Measurements from ENCODE around the gene CTRL. TPM values are rescaled to one million over a fixed set of nuclear protein-coding genes. Genes with fewer than 3 reads are reported as not detected.
A peak's percentile ranks its signal among the peaks of the same experiment; 100 is the strongest.

The CTRL gene
- total and polyA plus RNA-seq, 4 donors: 1.0 to 2.5 (median 2.0) TPM; not detected in 1

DNA sequence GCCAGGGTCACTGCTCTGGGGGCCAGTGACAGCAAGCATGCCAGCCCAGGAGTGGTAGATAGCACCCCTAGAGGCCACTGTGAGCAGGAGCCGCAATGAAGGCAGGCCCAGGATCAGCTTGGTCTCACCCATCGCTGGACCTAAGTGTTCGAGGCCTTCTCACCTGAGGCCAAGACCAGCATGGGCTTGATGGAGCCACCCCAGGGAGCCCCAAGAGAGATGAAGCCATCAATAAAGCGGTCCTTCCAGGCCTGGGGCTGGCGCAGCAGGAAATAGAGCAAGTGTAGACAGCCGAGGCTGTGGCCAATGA is 10.5 kb upstream of the CTRL start:
- no peak for DNase-seq
- WGBS, 2 donors: 80 to 87% methylated on average over 6 of the region's 6 CpGs

DNA sequence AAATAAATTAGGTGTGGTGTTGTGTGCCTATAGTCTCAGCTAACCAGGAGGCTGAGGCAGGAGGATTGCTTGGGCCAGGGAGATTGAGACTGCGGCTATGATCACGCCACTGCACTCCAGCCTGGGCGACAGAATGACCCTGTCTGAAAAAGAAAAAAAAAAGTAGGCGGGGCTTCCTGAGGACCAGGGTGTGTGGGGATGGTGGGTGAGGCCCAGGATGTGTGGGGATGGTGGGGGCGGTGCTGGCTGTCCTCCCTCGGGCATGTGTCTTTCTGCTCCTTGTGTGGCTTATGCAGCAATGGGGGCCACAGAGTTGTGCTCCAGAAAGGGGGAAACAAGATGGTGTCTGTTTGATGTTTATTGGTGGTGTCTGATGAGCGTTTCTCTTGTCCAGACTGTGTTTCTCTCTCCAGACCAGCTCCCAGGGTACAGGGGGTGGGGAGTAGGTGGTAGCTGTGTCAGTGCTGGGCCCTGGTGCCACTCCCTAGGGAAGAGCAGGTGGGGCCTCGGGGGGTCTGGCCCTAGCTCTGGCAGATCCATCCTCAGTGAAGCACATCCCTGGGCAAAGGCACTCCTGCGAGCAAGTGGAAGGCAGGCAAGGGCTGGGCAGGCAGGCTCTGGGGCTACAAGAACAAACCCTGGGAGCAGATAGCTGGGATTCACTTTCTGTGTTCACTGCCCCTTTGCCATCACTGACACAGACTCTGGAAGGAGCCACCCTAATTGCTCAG is 10.0 kb upstream of the CTRL start:
- no peak overlapping the region for H3K4me3 ChIP-seq
- WGBS, 2 donors: 83 to 92% methylated on average over 9 of the region's 9 CpGs
- peaks cover 7 to 61% (median 31%) of the 10 kb centered on the region in 4 donors for H3K36me3 ChIP-seq (ENCODE audit: control insufficient read depth in 4 of 4, insufficient read depth in 4 of 4, low read length in 4 of 4)
- TF ChIP-seq, protein P1, sequence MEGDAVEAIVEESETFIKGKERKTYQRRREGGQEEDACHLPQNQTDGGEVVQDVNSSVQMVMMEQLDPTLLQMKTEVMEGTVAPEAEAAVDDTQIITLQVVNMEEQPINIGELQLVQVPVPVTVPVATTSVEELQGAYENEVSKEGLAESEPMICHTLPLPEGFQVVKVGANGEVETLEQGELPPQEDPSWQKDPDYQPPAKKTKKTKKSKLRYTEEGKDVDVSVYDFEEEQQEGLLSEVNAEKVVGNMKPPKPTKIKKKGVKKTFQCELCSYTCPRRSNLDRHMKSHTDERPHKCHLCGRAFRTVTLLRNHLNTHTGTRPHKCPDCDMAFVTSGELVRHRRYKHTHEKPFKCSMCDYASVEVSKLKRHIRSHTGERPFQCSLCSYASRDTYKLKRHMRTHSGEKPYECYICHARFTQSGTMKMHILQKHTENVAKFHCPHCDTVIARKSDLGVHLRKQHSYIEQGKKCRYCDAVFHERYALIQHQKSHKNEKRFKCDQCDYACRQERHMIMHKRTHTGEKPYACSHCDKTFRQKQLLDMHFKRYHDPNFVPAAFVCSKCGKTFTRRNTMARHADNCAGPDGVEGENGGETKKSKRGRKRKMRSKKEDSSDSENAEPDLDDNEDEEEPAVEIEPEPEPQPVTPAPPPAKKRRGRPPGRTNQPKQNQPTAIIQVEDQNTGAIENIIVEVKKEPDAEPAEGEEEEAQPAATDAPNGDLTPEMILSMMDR (IDR thresholded peaks at IDR 0.05; ENCODE audit: control extremely low read depth, extremely low read depth): no peak
- H3K27me3 ChIP-seq (ENCODE audit: control insufficient read depth in 3 of 3, insufficient read depth in 3 of 3, low read length in 2 of 3): no peaks in the 10 kb centered on the region
- DNase-seq (no peak), ATAC-seq (ENCODE audit: insufficient read depth, low FRiP score) (no peak)
- H3K9me3 ChIP-seq (ENCODE audit: control insufficient read depth in 4 of 4, insufficient read depth in 3 of 4, low read length in 3 of 4): no peaks in the 10 kb centered on the region
- peak overlapping the region in 1 of 2 donors; percentile 10 for H3K27ac ChIP-seq (ENCODE audit: low read depth in 1 of 2, low read length in 1 of 2)
- H3K9ac ChIP-seq (ENCODE audit: insufficient read depth in 1 of 2, low read length in 2 of 2): no peak overlapping the region
- peaks cover 0 to 18% (median 5%) of the 10 kb centered on the region in 5 donors for H3K4me1 ChIP-seq (ENCODE audit: control insufficient read depth in 5 of 5, insufficient read depth in 5 of 5, low read length in 5 of 5)

More for the DNA sequence above, 10.5 kb upstream of the CTRL start:
- Histone ChIP-seq H3K27me3 (ENCODE audit: control insufficient read depth in 3 of 3, insufficient read depth in 3 of 3, low read length in 2 of 3) (no peaks in the 10 kb centered on the region), H3K4me1 (ENCODE audit: control insufficient read depth in 5 of 5, insufficient read depth in 5 of 5, low read length in 5 of 5) (peaks cover 0 to 12% (median 2%) of the 10 kb centered on the region in 5 donors), H3K36me3 (ENCODE audit: control insufficient read depth in 4 of 4, insufficient read depth in 4 of 4, low read length in 4 of 4) (peaks cover 7 to 66% (median 34%) of the 10 kb centered on the region in 4 donors), H3K4me3 (no peak overlapping the region), H3K27ac (ENCODE audit: low read depth in 1 of 2, low read length in 1 of 2) (peak overlapping the region in 1 of 2 donors; percentile 10), H3K9me3 (ENCODE audit: control insufficient read depth in 4 of 4, insufficient read depth in 3 of 4, low read length in 3 of 4) (no peaks in the 10 kb centered on the region), H3K9ac (ENCODE audit: insufficient read depth in 1 of 2, low read length in 2 of 2) (no peak overlapping the region)
- TF ChIP-seq, protein P1 (IDR thresholded peaks at IDR 0.05; ENCODE audit: control extremely low read depth, extremely low read depth): peak; percentile 31
- ATAC-seq (ENCODE audit: insufficient read depth, low FRiP score): no peak

DNA sequence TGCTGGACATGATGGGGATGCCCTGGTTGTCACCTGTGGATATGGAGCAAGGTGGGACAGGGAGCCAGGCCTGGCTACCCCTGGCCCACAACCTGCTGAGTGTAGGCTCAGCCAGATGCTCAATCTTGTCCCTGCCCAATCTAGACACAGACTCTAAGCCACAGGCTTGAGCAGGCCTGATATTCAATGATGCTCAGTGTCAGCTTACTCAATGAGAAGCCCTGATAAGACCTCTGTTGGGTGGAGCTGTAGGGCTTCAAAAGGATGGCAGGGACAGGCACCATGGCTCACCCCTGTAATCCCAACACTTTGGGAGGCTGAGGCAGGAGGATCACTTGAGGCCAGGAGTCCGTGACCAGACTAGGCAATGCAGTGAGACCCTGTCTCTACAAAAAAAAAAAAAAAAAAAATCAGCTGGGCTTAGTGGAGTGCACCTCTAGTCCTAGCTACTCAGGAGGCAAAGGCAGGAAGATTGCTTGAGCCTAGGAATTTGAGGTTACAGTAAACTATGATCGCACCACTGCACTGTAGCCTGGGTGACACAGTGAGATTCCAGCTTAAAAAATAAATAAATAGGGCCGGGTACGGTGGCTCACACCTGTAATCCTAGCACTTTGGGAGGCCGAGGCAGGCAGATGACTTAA is 8.9 kb upstream of the CTRL start:
- H3K27me3 ChIP-seq (ENCODE audit: control insufficient read depth in 3 of 3, insufficient read depth in 3 of 3, low read length in 2 of 3): no peaks in the 10 kb centered on the region
- DNase-seq (no peak), ATAC-seq (ENCODE audit: insufficient read depth, low FRiP score) (no peak)
- no peak overlapping the region for H3K9ac ChIP-seq (ENCODE audit: insufficient read depth in 1 of 2, low read length in 2 of 2)
- H3K9me3 ChIP-seq (ENCODE audit: control insufficient read depth in 4 of 4, insufficient read depth in 3 of 4, low read length in 3 of 4): no peaks in the 10 kb centered on the region
- no peak overlapping the region for H3K4me3 ChIP-seq
- peaks cover 7 to 50% (median 26%) of the 10 kb centered on the region in 4 donors for H3K36me3 ChIP-seq (ENCODE audit: control insufficient read depth in 4 of 4, insufficient read depth in 4 of 4, low read length in 4 of 4)
- TF ChIP-seq, protein P1 (IDR thresholded peaks at IDR 0.05; ENCODE audit: control extremely low read depth, extremely low read depth): no peak
- H3K27ac ChIP-seq (ENCODE audit: low read depth in 1 of 2, low read length in 1 of 2): no peak overlapping the region
- H3K4me1 ChIP-seq (ENCODE audit: control insufficient read depth in 5 of 5, insufficient read depth in 5 of 5, low read length in 5 of 5): peaks cover 0 to 18% (median 5%) of the 10 kb centered on the region in 5 donors
- 93 to 94% methylated on average over 5 of the region's 5 CpGs for WGBS, 2 donors
